Heart right ventricle (tissue), 16 donors: Measurements from ENCODE around the gene LRAT. TPM values are rescaled to one million over a fixed set of nuclear protein-coding genes. Genes with fewer than 3 reads are reported as not detected.

Source experiments
- ATAC-seq, 8 donors: fragments of 200-7000 bp; cut with Tn5 transposase; one replicate each; pipeline ENCODE4 v1.9.1; 2020; ENCODE audit warnings: mild to moderate bottlenecking in 8 of 8, moderate library complexity in 8 of 8, moderate number of reproducible peaks in 1 of 8
- DNase-seq, 2 donors: peaks; one replicate each; pipeline ENCODE4 v3.0.0-alpha.2; 2020
- H3K27ac ChIP-seq, 10 donors: fragments of 200-600 bp; sonication (generic) in 2 of 10; one replicate each; pipeline versions ENCODE4 v1.5.0 to v1.8.0; 2020 to 2022; ENCODE audit warnings: mild to moderate bottlenecking in 3 of 10
- H3K27me3 ChIP-seq, 7 donors: fragments of 200-600 bp; one replicate each; pipeline ENCODE4 v1.8.0; 2021 to 2022; ENCODE audit warnings: mild to moderate bottlenecking in 2 of 7
- H3K36me3 ChIP-seq, 9 donors: fragments of 200-600 bp; sonication (generic) in 1 of 9; one replicate each; pipeline versions ENCODE4 v1.5.0 to v1.8.0; 2020 to 2022; ENCODE audit warnings: mild to moderate bottlenecking in 2 of 9
- H3K4me1 ChIP-seq, 9 donors: fragments of 200-600 bp; sonication (generic) in 1 of 9; one replicate each; pipeline versions ENCODE4 v1.5.0 to v1.8.0; 2020 to 2022; ENCODE audit warnings: mild to moderate bottlenecking in 4 of 9
- H3K4me3 ChIP-seq, 10 donors: fragments of 200-600 bp; sonication (generic) in 2 of 10; one replicate each; pipeline versions ENCODE4 v1.5.0 to v1.8.0; 2020 to 2022; ENCODE audit warnings: mild to moderate bottlenecking in 7 of 10, moderate library complexity in 2 of 10
- H3K9me3 ChIP-seq, 11 donors: fragments of 200-600 bp in 10 of 11; sonication (generic) in 2 of 11; one replicate each; pipeline versions ENCODE4 v1.5.0 to v1.8.0; 2013 to 2022; ENCODE audit warnings: mild to moderate bottlenecking in 2 of 11, control low read depth in 1 of 11, moderate library complexity in 1 of 11
- CTCF ChIP-seq, 9 donors: fragments of 200-600 bp; sonication (generic) in 2 of 9; IDR thresholded peaks; one replicate each; pipeline versions ENCODE4 v1.5.0 to v1.8.0; 2021 to 2022; ENCODE audit warnings: antibody characterized with exemption in 9 of 9, mild to moderate bottlenecking in 5 of 9, moderate library complexity in 1 of 9
- WGBS, 2 donors: extraction: QIAGEN DNeasy Blood & Tissue Kit; methylation state at CpG; one replicate each; pipeline ENCODE4 v1.1.7; 2013; ENCODE audit warnings: inconsistent platforms in 1 of 2; 5-methylcytosine and 5-hydroxymethylcytosine counted together
- intact Hi-C, 10 donors: fragments of 100-400 bp; cut with DNase I; formaldehyde crosslinking; loops; one replicate each; pipeline versions ENCODE4 v1.11.1 to v1.14.2; 2022
- polyA plus RNA-seq, 2 donors: library from polyadenylated mRNA; stranded (reverse); fragments of 200-250 nt; gene quantifications; one replicate each; pipeline ENCODE4 v1.2.3, GENCODE V29; 2013
- total RNA-seq, 10 donors: library from RNA; stranded (reverse); fragmentation: NEBNext Ultra II Directional in 3 of 10; extraction: Animal tissue kit (Norgen Biotek cat#: 25700) in 3 of 10; gene quantifications; one replicate each; pipeline versions ENCODE4 v1.2.1 to v1.2.4, GENCODE V29; 2021 to 2023
- donor health status: Arrhythmogenic right ventricular cardiomyopathy.
- donor health status: ischemic (EF 13 %, LVEDD 7.1; RV severe dilation, severe dysfunction).
- donor health status: healthy with polysubstance abuse.
- donor health status: DM: no; HTN: yes; CAD: no.
- donor health status: DM: no; HTN: no; CAD: no.
- donor health status: ischemic (EF 25% LVEDD 6.9; RV normal size, moderate dysfunction).
- donor health status: ischemic (EF 25% LVEDD 5.7; RV mildly dilated, moderate dysfunction).
- donor health status: healthy.
- donor health status: DM: yes; HTN: yes; CAD: no.
- donor health status: Ischemic cardiomyopathy.
- donor health status: ischemic (EF 35%, LVEDD 5.7; RV mildly dilated, moderate dysfunction).
- donor health status: nonischemic (EF 11% LVEDD 7.7; RV severe dilation, severe dysfunction).
- donor health status: DM: yes; HTN: yes; CAD: no.
- donor health status: PGD.
- donor health status: ischemic (EF 29% LVEDD 5.4; RV normal size, mild dysfunction).
- donor health status: nonischemic (EF 23%, LVEDD 6.1; RV moderate dilation, normal function).

The LRAT gene
- total and polyA plus RNA-seq, 12 donors: 0.11 to 0.15 TPM; not detected in 10

- Histone ChIP-seq H3K4me1 (peaks cover 0 to 5% (median 0%) of the 10 kb centered on the region in 9 donors), H3K27me3 (peaks cover 0 to 20% (median 15%) of the 10 kb centered on the region in 7 donors), H3K27ac (no peak overlapping the region), H3K9me3 (no peaks in the 10 kb centered on the region), H3K36me3 (no peaks in the 10 kb centered on the region), H3K4me3 (no peak overlapping the region)
- intact Hi-C loops: no loop called here
- no peak for ATAC-seq
- no peak for DNase-seq
- WGBS, 2 donors: 82 to 90% methylated on average over 1 of the region's 1 CpG
- no peak for TF ChIP-seq CTCF (IDR thresholded peaks at IDR 0.05)
Observed at GRCh38 chr4:154736770-154737169, 7.0 kb upstream of the LRAT start.

GRCh38 chr4:154738426-154738825, 5.4 kb upstream of the LRAT start:
- intact Hi-C loops: no loop called here
- H3K4me3 ChIP-seq: no peak overlapping the region
- DNase-seq (no peak), ATAC-seq (no peak)
- no peak overlapping the region for H3K27ac ChIP-seq
- no peak for TF ChIP-seq CTCF (IDR thresholded peaks at IDR 0.05)
- H3K36me3 ChIP-seq: no peaks in the 10 kb centered on the region
- no peaks in the 10 kb centered on the region for H3K9me3 ChIP-seq
- H3K27me3 ChIP-seq: peaks cover 5 to 37% (median 32%) of the 10 kb centered on the region in 7 donors
- peaks cover 0 to 20% (median 11%) of the 10 kb centered on the region in 9 donors for H3K4me1 ChIP-seq
- 12 to 14% methylated on average over 2 of the region's 2 CpGs for WGBS, 2 donors

GRCh38 chr4:154739111-154739510, 4.7 kb upstream of the LRAT start:
- no peaks in the 10 kb centered on the region for H3K9me3 ChIP-seq
- H3K4me3 ChIP-seq: no peak overlapping the region
- TF ChIP-seq CTCF (IDR thresholded peaks at IDR 0.05): no peak
- peaks cover 0 to 26% (median 18%) of the 10 kb centered on the region in 9 donors for H3K4me1 ChIP-seq
- intact Hi-C loops: no loop called here
- no peaks in the 10 kb centered on the region for H3K36me3 ChIP-seq
- peaks cover 11 to 43% (median 39%) of the 10 kb centered on the region in 7 donors for H3K27me3 ChIP-seq
- ATAC-seq: no peak
- no peak overlapping the region for H3K27ac ChIP-seq
- no peak for DNase-seq

GRCh38 chr4:154740462-154740861, 3.3 kb upstream of the LRAT start:
- TF ChIP-seq CTCF (IDR thresholded peaks at IDR 0.05): no peak
- no peaks in the 10 kb centered on the region for H3K36me3 ChIP-seq
- H3K4me1 ChIP-seq: peaks cover 0 to 32% (median 18%) of the 10 kb centered on the region in 9 donors
- no peak overlapping the region for H3K27ac ChIP-seq
- intact Hi-C loops: no loop called here
- 62 to 65% methylated on average over 24 of the region's 24 CpGs for WGBS, 2 donors
- no peak for ATAC-seq
- no peaks in the 10 kb centered on the region for H3K9me3 ChIP-seq
- peaks cover 15 to 57% (median 51%) of the 10 kb centered on the region in 7 donors for H3K27me3 ChIP-seq
- DNase-seq: no peak
- H3K4me3 ChIP-seq: no peak overlapping the region
